ELF-1 (cell line): ENCODE data around the gene CCDC88A.
"Not testable (repeated sequence)": the region's sequence is repeated elsewhere in the genome, so short reads cannot be mapped to it uniquely, and the experiment has no call there.

Source experiments
- DNase-seq: peaks from one replicate; pipeline ENCODE4 v3.0.0-alpha.2; 2016; ENCODE audit warnings: low read depth, low spot score

Gene CCDC88A

GRCh38 chr2:55391615-55392242 is 27.9 kb downstream of the CCDC88A start:
- DNase-seq: no peak

GRCh38 chr2:55391155-55391554 is 28.5 kb downstream of the CCDC88A start:
- no peak for DNase-seq

DNA sequence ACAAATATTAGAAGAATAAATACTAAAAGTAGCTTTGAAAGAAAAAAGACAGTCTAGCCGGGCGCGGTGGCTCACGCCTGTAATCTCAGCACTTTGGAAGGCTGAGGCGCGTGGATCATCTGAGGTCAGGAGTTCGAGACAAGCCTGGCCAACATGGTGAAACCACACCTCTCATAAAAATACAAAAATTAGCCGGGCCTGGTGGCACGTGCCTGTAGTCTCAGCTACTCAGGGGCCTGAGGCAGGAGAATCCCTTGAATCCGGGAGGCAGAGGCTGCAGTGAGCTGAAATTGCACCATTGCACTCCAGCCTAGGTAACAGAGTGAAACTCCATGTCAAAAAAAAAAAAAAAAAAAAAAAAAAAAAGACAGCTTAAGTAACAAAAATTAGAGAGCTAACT is 34.1 kb downstream of the CCDC88A start:
- not testable (repeated sequence) for DNase-seq

DNA sequence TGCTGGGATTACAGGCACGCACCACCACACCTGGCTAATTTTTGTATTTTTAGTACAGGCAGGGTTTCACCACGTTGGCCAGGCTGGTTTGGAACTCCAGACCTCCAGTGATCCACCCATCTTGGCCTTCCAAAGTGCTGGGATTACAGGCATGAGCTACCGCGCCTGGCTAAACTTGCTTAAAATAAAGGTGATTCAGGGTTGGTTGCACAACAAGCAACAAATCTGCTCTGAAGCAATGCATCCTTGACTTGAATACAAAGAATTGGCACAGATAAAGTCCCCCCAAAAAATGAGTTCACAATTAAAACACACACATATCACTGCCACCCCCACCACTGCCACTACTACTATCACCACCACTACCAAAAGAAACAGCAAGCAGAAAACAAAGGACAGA is 34.9 kb downstream of the CCDC88A start:
- DNase-seq: no peak

DNA sequence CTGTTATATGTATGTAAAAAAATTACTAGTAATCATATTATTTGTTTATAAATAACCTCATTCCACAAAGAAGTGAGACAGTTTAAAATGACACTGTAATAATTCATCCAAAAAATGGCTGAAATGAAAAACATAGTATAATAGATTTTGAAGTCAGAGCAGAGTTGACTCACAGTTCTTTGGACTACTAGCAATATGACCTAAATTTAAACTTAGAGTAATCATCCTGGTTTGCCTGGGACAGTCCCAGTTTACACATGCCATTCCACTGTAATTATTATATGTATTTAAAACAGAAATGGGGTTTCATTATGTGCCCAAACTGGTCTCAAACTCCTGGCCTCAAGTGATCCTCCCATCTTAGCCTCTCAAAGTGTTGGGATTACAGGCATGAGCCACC is 48.3 kb downstream of the CCDC88A start:
- no peak for DNase-seq

- no peak for DNase-seq
Measured at GRCh38 chr2:55370208-55370607, 49.4 kb downstream of the CCDC88A start.

GRCh38 chr2:55365303-55365702 is 54.4 kb downstream of the CCDC88A start:
- no peak for DNase-seq

- DNase-seq: no peak
Measured at GRCh38 chr2:55364189-55365055, 55.2 kb downstream of the CCDC88A start.

GRCh38 chr2:55363636-55364035 is 56.0 kb downstream of the CCDC88A start:
- DNase-seq: no peak

GRCh38 chr2:55361465-55362189 is 58.0 kb downstream of the CCDC88A start:
- DNase-seq: no peak

DNA sequence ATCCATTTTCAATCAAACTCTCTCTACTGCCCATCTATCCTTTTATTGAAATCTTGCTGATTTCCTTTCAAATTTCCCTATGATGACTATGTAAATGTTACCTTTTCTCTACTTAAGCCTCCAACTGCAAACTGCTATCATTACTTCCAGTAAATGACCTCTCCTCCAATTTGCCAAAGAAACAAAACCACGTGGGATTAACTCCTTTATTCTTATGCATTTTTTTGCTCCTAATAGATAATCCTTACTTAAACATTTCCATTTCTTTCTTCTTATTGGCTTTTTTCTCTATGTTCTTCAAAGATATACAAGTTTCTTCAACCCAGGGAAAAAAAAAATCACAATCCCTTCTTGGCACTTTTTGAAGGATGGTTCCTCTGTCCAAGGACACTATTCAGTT is 61.2 kb downstream of the CCDC88A start:
- no peak for DNase-seq

- no peak for DNase-seq
Measured at GRCh38 chr2:55357927-55358326, 61.7 kb downstream of the CCDC88A start.

DNA sequence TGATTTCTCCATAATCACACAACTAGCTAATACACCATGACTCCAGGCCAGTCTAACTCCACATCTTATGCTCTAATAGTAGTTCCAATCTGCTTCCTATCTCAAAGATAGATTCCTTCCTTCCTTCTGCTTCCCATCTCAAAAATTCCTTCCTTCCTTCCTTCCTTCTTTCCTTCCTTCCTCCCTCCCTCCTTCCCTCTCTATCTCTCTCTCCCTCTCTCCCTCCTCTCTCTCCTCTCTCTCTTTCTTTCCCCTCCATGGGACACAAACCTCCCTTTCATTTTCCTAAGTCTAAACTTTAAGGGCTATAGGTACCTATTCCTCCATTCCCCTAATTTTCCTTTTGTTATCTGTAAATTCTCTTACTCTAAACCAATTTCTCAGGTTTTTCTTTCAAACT is 62.5 kb downstream of the CCDC88A start:
- DNase-seq: no peak

DNA sequence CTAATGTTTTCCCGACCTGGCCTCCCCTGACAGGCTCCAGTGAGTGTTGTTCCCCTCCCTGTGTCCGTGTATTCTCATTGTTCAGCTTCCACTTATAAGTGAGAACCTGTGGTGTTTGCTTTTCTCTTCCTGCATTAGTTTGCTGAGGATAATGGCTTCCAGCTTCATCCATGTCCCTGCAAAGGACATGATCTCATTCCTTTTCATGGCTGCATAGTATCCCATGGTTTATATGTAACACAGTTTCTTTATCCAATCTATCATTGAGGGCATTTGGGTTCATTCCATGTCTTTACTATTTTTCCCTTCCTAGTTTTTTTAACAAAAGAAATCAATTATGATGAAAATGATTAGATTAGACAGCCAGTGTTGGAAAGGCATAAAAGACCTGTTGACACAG is 63.5 kb downstream of the CCDC88A start:
- not testable (repeated sequence) for DNase-seq

- DNase-seq: no peak
Measured at GRCh38 chr2:55355451-55355850, 64.2 kb downstream of the CCDC88A start.

GRCh38 chr2:55351672-55352071 is 68.0 kb downstream of the CCDC88A start:
- DNase-seq: no peak

GRCh38 chr2:55345064-55345463 is 74.6 kb downstream of the CCDC88A start:
- DNase-seq: no peak

DNA sequence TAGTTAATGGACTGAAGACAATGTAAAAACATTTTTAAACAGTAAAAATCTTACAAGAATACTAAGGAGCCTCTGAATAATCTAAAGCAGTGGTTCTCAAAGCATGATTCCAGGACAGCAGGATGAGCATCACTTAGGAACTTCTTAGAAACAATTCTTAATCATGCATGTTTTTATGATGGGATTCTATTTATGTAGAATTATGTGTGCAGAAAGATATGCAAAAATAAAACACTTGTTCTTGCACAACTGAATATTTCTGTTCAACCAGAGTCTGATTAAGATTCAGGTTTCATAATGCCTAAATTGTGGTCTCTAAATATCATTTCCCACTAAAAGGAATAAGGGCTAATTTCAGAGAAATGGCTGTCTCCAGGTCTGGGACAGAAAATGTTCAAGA is 81.4 kb downstream of the CCDC88A start:
- DNase-seq: no peak

GRCh38 chr2:55334728-55335127 is 84.9 kb downstream of the CCDC88A start:
- no peak for DNase-seq

DNA sequence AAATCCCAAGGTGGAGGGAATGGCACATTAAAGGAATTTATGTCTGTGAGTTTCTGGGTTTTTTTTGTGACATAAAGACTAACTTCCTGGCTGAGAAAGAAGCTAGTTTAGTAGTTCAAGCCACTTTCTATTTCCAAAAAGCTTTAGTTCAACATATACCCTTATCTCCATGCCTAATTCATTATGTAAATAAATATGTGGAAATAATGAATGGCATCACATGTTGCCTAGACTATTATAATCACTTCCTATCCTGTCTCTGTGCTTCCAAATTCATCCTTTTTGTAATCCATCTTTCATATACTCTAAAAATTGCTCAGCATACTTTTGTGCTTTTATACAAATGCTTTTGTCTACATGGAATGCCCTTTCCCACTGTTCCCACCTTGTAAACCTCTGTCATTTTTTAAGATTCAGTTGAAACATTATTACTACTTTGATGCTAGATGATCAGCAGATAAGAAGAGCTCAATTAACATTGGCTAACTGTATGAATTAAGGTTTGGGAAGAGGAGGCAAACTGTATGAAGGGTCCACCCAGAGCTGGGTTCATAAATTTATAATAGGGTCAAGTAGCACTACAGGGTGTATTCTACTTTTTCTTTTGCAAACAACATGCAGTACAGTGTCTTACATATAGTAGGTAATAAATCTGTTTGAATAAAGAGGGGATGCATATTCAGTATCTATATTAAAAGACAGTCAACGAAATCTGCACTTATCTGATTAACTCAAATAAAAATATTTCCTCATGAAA is 88.9 kb downstream of the CCDC88A start:
- DNase-seq: no peak

GRCh38 chr2:55327470-55328230 is 92.0 kb downstream of the CCDC88A start:
- no peak for DNase-seq
